Activated T-helper 17 cell treated with anti-CD3 and anti-CD28 coated beads, Interleukin-2, amount 50 U/mL, for 72 hours (primary cell): ENCODE results near the gene NXPH2. TPM values are rescaled to one million over a fixed set of nuclear protein-coding genes. Genes with fewer than 3 reads are reported as not detected.

Experiments used
- ATAC-seq: fragments of 150-1000 bp; cut with Tn5 transposase; replicated peaks from 2 replicates; pipeline ENCODE4 v1.10.0; 2021; ENCODE audit warnings: mild to moderate bottlenecking, moderate library complexity
- H3K27ac Mint-ChIP-seq: one replicate; pipeline ENCODE4 v1.8.0; 2022; ENCODE audit warnings: mixed read lengths
- H3K27me3 Mint-ChIP-seq: one replicate; pipeline ENCODE4 v1.8.0; 2022; ENCODE audit warnings: mixed read lengths
- H3K36me3 Mint-ChIP-seq: one replicate; pipeline ENCODE4 v1.8.0; 2022; ENCODE audit warnings: low read depth, mild to moderate bottlenecking, mixed read lengths
- H3K4me1 Mint-ChIP-seq: one replicate; pipeline ENCODE4 v1.8.0; 2022; ENCODE audit warnings: mixed read lengths
- H3K4me3 Mint-ChIP-seq: one replicate; pipeline ENCODE4 v1.8.0; 2022; ENCODE audit warnings: mild to moderate bottlenecking, mixed read lengths
- H3K9me3 Mint-ChIP-seq: one replicate; pipeline ENCODE4 v1.8.0; 2022; ENCODE audit warnings: mixed read lengths
- total RNA-seq, 2 donors: library from RNA; stranded (reverse); gene quantifications; one replicate each; pipeline ENCODE4 v1.2.3, GENCODE V29; 2022

Gene NXPH2
- total RNA-seq, 2 donors from 2014 or later: not detected

DNA sequence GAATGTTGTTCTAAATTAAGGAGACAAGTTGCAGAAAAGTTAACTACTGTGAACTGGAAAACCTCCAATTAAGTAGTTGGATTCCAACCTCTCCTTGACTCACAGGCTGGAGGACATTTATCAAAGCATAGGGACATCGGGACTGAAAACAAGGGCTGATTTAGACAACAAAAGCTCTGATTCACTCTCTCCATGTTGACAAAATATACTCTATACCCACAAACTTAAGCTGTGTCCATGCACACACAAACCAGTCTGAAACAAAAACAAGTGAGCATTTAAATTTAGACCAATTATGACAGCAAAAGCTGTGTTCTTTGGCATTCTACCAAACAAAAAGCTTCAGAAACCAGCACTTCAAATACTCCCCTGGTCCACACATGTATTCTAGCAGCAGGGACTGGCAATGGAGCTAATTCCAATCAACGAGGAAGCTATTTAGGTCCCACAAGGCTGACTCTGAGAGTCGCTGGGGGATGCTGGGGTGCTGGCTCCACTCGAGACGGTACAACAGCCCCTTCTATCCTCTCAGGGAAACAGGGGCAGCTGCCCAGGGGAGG, 71.4 kb downstream of the NXPH2 start:
- no peaks in the 10 kb centered on the region for H3K36me3 Mint-ChIP-seq
- no peak overlapping the region for H3K27ac Mint-ChIP-seq
- H3K27me3 Mint-ChIP-seq: peaks cover 21% of the 10 kb centered on the region
- peaks cover 5% of the 10 kb centered on the region for H3K9me3 Mint-ChIP-seq
- no peak overlapping the region for H3K4me3 Mint-ChIP-seq
- ATAC-seq: no peak
- no peaks in the 10 kb centered on the region for H3K4me1 Mint-ChIP-seq

DNA sequence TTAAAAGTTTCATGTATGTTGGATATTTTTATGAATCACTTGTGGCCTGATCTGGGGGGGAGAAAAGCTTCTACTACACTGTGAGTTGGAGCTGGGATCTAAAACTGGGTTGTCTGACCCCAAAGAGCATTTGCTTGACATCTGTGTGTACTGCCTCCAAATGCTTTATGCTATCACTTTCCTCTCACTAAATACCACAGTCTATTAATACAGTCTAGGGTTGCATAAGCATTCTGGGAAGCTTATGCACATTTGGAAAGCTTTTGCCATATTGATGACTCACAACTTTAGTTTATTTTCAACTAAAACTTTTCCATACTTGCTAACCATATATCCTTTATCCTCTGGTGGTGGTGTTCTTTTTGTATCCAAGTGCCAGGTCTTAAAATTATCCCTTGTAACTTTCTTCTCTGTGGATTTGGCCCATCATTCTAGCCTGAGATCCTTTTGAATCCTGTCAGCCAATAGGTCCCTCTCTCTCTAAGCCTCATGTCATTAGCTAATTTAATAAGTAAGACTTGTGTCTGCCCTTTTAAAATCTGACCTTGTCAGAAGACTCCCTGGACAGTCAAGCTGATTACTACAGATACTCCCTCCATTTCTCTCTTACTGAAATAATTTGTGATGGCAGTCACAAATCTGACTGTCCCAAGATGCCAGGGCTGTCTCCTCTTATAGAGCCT, 72.7 kb downstream of the NXPH2 start:
- H3K27me3 Mint-ChIP-seq: peaks cover 20% of the 10 kb centered on the region

DNA sequence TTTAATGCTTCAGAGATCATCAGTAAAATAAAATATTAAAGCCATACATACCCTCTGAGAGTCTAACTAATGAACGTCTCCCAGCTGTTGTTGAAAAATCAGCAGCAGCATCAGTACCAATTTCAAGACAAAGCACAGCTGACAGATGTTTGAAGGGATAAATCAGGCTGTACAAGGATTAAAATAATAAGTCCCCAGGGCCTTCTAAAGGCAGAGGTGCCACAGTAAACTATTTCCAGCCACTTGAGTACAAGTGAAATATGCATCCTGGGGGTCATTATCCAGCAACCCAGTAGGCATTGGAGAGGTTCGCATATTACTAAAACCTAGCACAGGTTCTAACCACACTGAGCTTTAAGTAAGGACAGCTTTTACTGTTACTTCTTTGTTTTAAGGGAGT, 76.9 kb downstream of the NXPH2 start:
- Mint-ChIP-seq H3K27ac (no peak overlapping the region), H3K9me3 (no peaks in the 10 kb centered on the region), H3K4me1 (no peaks in the 10 kb centered on the region), H3K36me3 (no peaks in the 10 kb centered on the region), H3K27me3 (peaks cover 3% of the 10 kb centered on the region), H3K4me3 (no peak overlapping the region)
- no peak for ATAC-seq

More for the DNA sequence above, 72.7 kb downstream of the NXPH2 start:
- Mint-ChIP-seq H3K4me3 (no peak overlapping the region), H3K36me3 (no peaks in the 10 kb centered on the region), H3K27ac (no peak overlapping the region), H3K4me1 (no peaks in the 10 kb centered on the region), H3K9me3 (peaks cover 5% of the 10 kb centered on the region)
- no peak for ATAC-seq

DNA sequence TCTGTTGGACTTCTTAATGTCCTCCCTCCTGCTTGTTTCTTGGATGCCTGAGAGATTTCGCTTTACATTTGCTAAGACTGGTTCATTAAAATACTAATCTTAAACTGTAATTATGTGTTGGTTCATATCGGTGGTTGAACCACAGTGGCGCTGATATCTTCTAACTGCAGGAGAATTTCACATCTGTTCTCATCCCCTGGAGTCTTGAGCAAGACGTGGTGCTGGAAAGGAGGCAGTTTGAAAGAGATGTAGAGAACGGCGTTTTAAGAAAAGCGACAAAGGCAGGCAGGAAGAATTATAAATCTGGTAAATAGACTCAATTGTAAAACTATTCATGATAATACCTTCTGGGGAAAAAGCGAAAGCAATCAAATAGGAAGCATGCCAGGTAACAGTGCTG, 79.5 kb downstream of the NXPH2 start:
- H3K36me3 Mint-ChIP-seq: no peaks in the 10 kb centered on the region
- no peak overlapping the region for H3K4me3 Mint-ChIP-seq
- no peak for ATAC-seq
- H3K9me3 Mint-ChIP-seq: no peaks in the 10 kb centered on the region
- no peaks in the 10 kb centered on the region for H3K4me1 Mint-ChIP-seq
- no peak overlapping the region for H3K27ac Mint-ChIP-seq
- no peaks in the 10 kb centered on the region for H3K27me3 Mint-ChIP-seq

DNA sequence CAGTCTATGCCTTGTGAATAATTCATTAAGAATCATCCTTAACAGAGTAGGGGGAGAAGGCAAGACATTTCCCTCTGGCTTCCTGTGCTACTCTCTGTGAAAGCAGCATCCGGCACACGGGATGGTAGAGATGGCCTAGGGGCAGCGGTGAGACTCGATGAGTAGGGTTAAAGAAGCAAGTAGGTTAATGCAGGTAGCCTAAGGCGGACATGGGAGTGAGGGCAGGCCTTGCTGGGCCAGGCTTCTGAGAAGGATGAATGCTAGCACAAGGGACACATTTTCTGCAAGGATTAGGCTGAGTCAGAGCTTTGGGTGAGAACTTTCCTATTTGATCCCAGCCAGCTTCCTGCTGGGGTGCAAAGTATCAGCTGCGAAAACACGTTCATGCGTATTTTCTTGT, 80.8 kb downstream of the NXPH2 start:
- no peaks in the 10 kb centered on the region for H3K9me3 Mint-ChIP-seq
- no peak for ATAC-seq
- H3K4me1 Mint-ChIP-seq: no peaks in the 10 kb centered on the region
- no peaks in the 10 kb centered on the region for H3K36me3 Mint-ChIP-seq
- H3K27ac Mint-ChIP-seq: no peak overlapping the region
- H3K27me3 Mint-ChIP-seq: no peaks in the 10 kb centered on the region
- no peak overlapping the region for H3K4me3 Mint-ChIP-seq

DNA sequence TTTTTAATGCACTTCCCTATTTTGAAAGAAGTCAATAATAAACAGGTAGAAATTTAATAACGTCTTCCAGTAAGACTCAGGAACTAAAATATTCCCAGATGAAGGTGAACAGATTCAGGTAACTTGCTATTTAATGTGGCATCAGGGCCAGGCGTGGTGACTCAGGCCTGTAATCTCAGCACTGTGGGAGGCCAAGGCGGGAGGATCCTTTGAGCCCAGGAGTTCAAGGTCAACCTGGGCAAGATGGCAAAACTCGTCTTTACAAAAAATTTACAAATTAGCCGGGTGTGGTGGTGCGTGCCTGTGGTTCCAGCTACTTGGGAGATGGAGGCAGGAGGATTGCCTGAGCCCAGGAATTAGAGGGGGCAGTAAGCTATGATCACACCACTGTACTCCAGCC, 81.8 kb downstream of the NXPH2 start:
- H3K9me3 Mint-ChIP-seq: no peaks in the 10 kb centered on the region
- no peaks in the 10 kb centered on the region for H3K27me3 Mint-ChIP-seq
- no peaks in the 10 kb centered on the region for H3K4me1 Mint-ChIP-seq
- ATAC-seq: no peak
- no peak overlapping the region for H3K4me3 Mint-ChIP-seq
- H3K36me3 Mint-ChIP-seq: no peaks in the 10 kb centered on the region
- no peak overlapping the region for H3K27ac Mint-ChIP-seq

DNA sequence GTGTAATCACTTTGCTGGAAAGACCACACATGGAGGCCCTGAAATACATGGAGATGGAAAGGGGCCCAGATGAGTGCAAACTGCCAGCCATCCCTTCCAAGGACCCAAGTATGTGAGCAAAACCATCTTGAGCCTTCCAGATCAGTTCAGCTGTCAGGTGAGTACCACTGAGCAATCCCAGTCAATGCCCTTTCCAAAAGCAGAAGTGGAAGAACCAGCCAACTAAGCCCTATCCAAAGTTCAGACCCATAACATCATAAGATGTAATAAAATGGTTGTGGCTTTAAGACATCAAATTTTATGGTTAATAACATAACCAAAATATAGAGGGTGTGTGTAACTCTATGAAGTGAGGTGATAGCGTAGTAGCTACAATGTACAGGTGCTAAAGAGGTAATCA, 88.5 kb downstream of the NXPH2 start:
- H3K27me3 Mint-ChIP-seq: peaks cover 4% of the 10 kb centered on the region
- H3K9me3 Mint-ChIP-seq: no peaks in the 10 kb centered on the region

DNA sequence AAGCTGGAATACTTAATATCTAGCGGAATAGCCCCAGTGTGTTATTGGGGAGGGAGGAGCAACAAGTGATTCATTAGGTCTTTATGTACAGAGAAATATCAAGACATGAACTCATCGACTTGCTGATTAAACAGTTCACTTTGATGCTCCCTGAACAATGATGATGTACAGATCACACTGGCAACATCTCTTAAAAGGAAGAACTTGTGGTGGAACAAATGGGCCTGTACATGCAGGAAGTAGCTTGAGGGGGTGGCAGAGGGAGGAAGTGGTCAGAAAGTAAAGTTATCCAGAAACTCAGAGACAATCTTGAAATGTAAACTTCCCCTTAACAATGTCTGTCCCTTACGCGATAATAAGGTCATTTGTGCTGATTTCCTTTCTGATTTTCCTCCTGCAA, 90.5 kb downstream of the NXPH2 start:
- no peak overlapping the region for H3K4me3 Mint-ChIP-seq

More for the DNA sequence above, 88.5 kb downstream of the NXPH2 start:
- Mint-ChIP-seq H3K4me1 (no peaks in the 10 kb centered on the region), H3K27ac (no peak overlapping the region), H3K36me3 (no peaks in the 10 kb centered on the region), H3K4me3 (no peak overlapping the region)
- no peak for ATAC-seq

DNA sequence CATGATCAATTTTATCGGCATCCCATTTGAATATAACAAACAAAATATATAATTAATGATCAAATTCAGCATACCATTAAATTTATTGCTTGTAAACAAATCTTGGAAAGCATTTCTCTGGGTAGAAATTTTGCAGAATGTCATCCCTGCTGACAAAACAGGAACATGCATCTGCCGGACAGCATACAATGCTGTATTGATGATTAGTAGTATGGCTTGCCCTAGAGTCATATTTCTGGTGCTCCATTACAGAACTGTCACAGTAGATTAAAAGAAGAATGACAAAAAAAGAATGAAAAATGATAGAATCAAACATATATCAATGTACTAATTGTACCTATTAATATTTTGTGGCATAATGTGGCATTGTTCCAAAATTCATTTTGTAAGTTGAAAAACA, 98.0 kb downstream of the NXPH2 start:
- Mint-ChIP-seq H3K36me3 (no peaks in the 10 kb centered on the region), H3K27me3 (peaks cover 9% of the 10 kb centered on the region), H3K9me3 (no peaks in the 10 kb centered on the region), H3K4me1 (no peaks in the 10 kb centered on the region), H3K4me3 (no peak overlapping the region), H3K27ac (no peak overlapping the region)
- ATAC-seq: no peak

More for the DNA sequence above, 90.5 kb downstream of the NXPH2 start:
- ATAC-seq: peak; percentile 23
- H3K36me3 Mint-ChIP-seq: no peaks in the 10 kb centered on the region
- H3K27ac Mint-ChIP-seq: no peak overlapping the region
- no peaks in the 10 kb centered on the region for H3K4me1 Mint-ChIP-seq
- no peaks in the 10 kb centered on the region for H3K9me3 Mint-ChIP-seq
- peaks cover 4% of the 10 kb centered on the region for H3K27me3 Mint-ChIP-seq

DNA sequence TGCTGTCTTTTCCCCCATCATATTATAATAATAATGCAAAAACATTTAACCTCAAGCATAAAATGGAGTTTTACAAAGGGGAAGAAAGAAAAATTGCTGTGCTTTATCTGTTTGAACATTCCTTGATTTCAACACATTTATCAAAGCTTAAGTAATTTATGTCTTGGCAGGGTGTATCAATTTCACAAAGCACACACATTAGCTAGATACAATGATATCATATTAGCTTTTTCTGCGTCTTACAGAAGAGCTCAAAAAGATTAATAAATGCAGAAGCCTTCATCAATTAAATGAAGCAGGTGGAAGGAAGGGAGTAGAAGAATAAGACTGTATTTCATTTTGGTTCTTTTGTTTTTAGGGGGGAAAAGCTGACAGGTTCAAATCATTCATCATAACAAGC, 103.0 kb downstream of the NXPH2 start:
- no peak overlapping the region for H3K27ac Mint-ChIP-seq
- no peaks in the 10 kb centered on the region for H3K4me1 Mint-ChIP-seq
- H3K9me3 Mint-ChIP-seq: no peaks in the 10 kb centered on the region
- H3K27me3 Mint-ChIP-seq: peaks cover 8% of the 10 kb centered on the region
- no peak for ATAC-seq
- no peak overlapping the region for H3K4me3 Mint-ChIP-seq
- H3K36me3 Mint-ChIP-seq: no peaks in the 10 kb centered on the region

DNA sequence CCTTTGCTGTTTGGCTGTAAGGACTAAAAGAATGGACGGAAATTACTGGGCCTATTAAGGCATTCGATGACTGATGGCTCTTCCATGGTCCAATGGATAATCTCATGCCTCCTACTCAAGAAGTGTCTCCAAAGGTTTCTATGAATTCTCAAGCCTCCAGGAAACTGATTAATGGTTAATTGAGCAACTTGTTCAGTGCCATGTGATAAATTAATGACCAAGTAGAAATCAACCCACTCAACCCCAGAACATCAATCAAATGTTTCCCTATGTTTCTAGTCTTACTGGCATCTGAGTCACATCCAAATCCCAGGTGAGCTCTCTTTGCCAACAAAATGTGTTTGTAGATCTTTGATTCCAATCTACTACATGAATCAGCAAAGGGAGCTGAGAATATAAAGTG, 103.6 kb downstream of the NXPH2 start:
- no peak overlapping the region for H3K4me3 Mint-ChIP-seq
- peaks cover 8% of the 10 kb centered on the region for H3K27me3 Mint-ChIP-seq
- H3K36me3 Mint-ChIP-seq: no peaks in the 10 kb centered on the region
- H3K9me3 Mint-ChIP-seq: no peaks in the 10 kb centered on the region
- H3K4me1 Mint-ChIP-seq: no peaks in the 10 kb centered on the region
- no peak overlapping the region for H3K27ac Mint-ChIP-seq
- ATAC-seq: no peak

DNA sequence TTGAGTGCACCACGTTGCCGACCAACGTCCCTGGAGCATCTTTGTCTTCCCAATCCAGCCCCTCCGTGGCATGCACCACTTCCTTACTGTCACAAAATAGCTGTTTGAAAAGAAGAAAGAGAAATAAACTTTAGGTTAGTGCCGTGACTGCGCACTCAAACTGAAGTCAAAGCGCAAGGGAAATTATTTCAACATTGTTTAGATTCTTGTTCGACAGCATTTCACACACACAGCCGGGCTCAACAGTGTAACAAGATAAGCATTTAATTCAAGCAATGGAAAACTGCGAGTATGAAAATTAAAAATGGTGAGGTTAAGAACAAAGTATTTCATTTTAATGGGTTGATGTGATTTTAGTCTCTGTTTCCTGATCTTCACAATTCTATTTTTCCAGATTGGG, 108.6 kb downstream of the NXPH2 start:
- Mint-ChIP-seq H3K36me3 (no peaks in the 10 kb centered on the region), H3K27ac (no peak overlapping the region), H3K9me3 (no peaks in the 10 kb centered on the region), H3K4me3 (no peak overlapping the region), H3K27me3 (no peaks in the 10 kb centered on the region), H3K4me1 (no peaks in the 10 kb centered on the region)
- ATAC-seq: no peak

DNA sequence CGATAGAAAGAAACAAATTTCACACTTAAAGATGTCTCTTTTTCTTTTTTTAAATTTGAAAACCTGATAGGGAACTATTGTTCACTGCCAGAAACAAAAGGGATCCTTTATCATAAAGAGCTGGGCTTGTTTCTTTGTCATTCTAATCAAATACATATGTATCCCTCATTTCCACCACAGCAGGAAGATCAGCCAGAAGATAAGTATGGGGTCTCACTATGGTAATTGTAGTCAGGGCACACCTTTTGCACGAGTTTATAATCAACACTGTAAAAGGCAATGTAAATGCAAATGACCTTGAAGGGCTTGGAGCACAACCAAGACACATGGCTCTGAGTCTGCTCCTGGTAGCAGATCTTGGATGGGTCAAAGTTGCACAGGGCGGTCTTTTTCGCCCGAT, 109.5 kb downstream of the NXPH2 start:
- H3K4me1 Mint-ChIP-seq: no peaks in the 10 kb centered on the region
- ATAC-seq: no peak
- H3K27ac Mint-ChIP-seq: no peak overlapping the region
- no peaks in the 10 kb centered on the region for H3K36me3 Mint-ChIP-seq
- no peak overlapping the region for H3K4me3 Mint-ChIP-seq
- H3K27me3 Mint-ChIP-seq: peaks cover 3% of the 10 kb centered on the region
- H3K9me3 Mint-ChIP-seq: no peaks in the 10 kb centered on the region

DNA sequence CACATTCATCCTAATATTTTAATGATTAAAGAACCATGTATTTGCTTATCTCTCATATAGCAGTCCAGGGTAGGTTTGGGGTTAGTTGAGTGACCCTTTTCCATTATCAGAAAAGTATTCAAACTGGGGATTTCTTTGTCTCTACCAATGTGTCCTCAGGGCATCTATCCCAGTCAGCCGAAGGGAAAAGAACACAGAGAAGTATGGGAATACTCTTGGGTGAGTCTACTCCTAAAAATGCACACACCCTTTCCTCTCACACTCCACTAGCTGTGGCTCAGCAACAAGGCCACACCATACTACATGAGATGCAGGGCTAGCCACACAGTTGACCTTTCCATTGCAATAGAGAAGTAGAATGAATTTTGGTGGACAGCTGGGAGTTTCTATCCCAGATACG, 114.3 kb downstream of the NXPH2 start:
- no peaks in the 10 kb centered on the region for H3K9me3 Mint-ChIP-seq
- ATAC-seq: no peak
- no peaks in the 10 kb centered on the region for H3K4me1 Mint-ChIP-seq
- H3K27me3 Mint-ChIP-seq: peaks cover 8% of the 10 kb centered on the region
- H3K4me3 Mint-ChIP-seq: no peak overlapping the region
- no peak overlapping the region for H3K27ac Mint-ChIP-seq
- no peaks in the 10 kb centered on the region for H3K36me3 Mint-ChIP-seq

DNA sequence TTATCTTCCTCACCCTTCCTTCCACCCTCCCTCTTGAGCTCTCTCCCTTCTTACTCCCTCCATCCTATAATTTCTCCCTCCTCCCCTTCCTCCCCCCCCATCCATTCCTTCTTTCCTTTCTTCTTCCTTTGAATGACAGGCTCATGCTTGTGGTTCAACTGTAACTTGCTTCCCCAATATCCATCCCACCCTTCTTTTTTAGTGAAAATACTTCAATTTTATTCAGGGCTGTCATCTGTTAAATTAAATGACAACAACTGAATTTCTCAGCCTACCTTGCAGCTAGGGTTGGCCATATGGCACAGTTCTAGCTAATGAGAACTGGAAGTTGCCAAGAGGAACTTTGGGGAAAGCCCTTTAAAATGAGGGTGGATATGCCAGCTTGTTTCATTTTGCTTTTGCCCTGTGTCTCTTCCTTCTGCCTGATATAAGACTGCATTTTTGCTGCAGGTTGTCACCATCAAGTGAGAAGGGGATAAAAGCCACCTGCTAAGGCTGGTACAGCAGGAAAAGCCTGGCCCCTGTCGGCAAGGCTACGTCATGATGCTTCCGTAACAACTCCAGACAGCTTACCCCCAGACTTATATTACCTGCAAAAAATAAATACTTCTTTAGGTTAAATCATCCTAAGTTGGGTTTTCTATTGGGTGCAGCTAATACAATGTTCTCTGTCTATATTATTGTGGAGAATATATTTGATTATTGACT, 121.8 kb downstream of the NXPH2 start:
- Mint-ChIP-seq H3K27me3 (peaks cover 7% of the 10 kb centered on the region), H3K27ac (no peak overlapping the region), H3K4me3 (no peak overlapping the region), H3K4me1 (no peaks in the 10 kb centered on the region), H3K9me3 (no peaks in the 10 kb centered on the region), H3K36me3 (no peaks in the 10 kb centered on the region)
- no peak for ATAC-seq
